HepG2 (cell line): ENCODE data around the gene ATP8B1. TPM values are rescaled to one million over a fixed set of nuclear protein-coding genes. Genes with fewer than 3 reads are reported as not detected.
A peak's percentile ranks its signal among the peaks of the same experiment; 100 is the strongest.

ENCODE experiments used
- ATAC-seq: fragments of 200-7000 bp; cut with Tn5 transposase; 3 replicates; pipeline ENCODE4 v1.9.1; 2020; ENCODE audit warnings: mild to moderate bottlenecking, moderate library complexity
- Bru-seq: library from RNA; stranded (reverse); fragments of 400-500 nt; gene quantifications from one replicate; lab custom pipeline; 2021; lab: Mats Ljungman, UMichigan
- BruChase-seq, 2 experiments: library from RNA; stranded (reverse); fragments of 400-500 nt; gene quantifications; one replicate each; lab custom pipeline; 2021; lab: Mats Ljungman, UMichigan
- BruUV-seq: library from RNA; stranded (reverse); fragments of 400-500 nt; replicated peaks from 2 replicates; lab custom pipeline; 2021; lab: Mats Ljungman, UMichigan
- CTCF ChIA-PET: fragments of 300-600 bp; formaldehyde crosslinking; extraction: SDS; loops from one replicate; lab custom pipeline; 2021; ENCODE audit warnings: low total read pairs, inconsistent platforms, low intra/inter-chr PET ratio; lab: Yijun Ruan, JAX
- POLR2A ChIA-PET: fragments of 350-600 bp; sonication (Branson Sonifier 250); formaldehyde crosslinking; loops from one replicate; lab custom pipeline; 2020; ENCODE audit warnings: antibody characterized with exemption, inconsistent platforms; lab: Yijun Ruan, JAX
- DNase-seq: peaks from one replicate; pipeline ENCODE4 v3.0.0-alpha.2; 2015; ENCODE audit warnings: low spot score
- FAIRE-seq: peaks from 3 replicates; lab custom pipeline; 2011; peaks lifted over from hg19 to GRCh38; lab: Jason Lieb, UNC
- H2AFZ ChIP-seq: one replicate; pipeline ENCODE4 v1.6.1; 2011; ENCODE audit warnings: low read length, inconsistent platforms
- H3K27ac ChIP-seq: fragments of 300-600 bp; 3 replicates; pipeline ENCODE4 v1.8.0; 2011; ENCODE audit warnings: mixed run types, mild to moderate bottlenecking, mixed read lengths, low read length, inconsistent platforms; ENCODE audit not compliant: insufficient read depth; ENCODE audit errors: extremely low read length
- H3K27me3 ChIP-seq, 2 experiments: fragments of 200-600 bp in 1 of 2; 2 replicates in 1 of 2; 3 replicates in 1 of 2; pipeline versions ENCODE4 v1.6.0 to v1.8.0; 2011; ENCODE audit warnings: low read length in 2 of 2, mild to moderate bottlenecking in 2 of 2, moderate library complexity in 2 of 2, inconsistent platforms in 1 of 2; ENCODE audit not compliant: insufficient read depth in 2 of 2, control insufficient read depth in 1 of 2
- H3K36me3 ChIP-seq, 2 experiments: fragments of 200-600 bp in 1 of 2; replicated peaks in 1 of 2; 2 replicates in 1 of 2; 3 replicates in 1 of 2; pipeline versions ENCODE4 v1.5.1 to v1.8.0; 2011; ENCODE audit warnings: low read length in 2 of 2, inconsistent platforms in 1 of 2; ENCODE audit not compliant: insufficient read depth in 2 of 2, control insufficient read depth in 1 of 2
- H3K4me1 ChIP-seq: 2 replicates; pipeline ENCODE4 v1.5.1; 2012; ENCODE audit warnings: low read length, inconsistent platforms; ENCODE audit not compliant: insufficient read depth
- H3K4me2 ChIP-seq: 2 replicates; pipeline ENCODE4 v1.6.0; 2011; ENCODE audit warnings: low read depth, low read length, inconsistent platforms
- H3K4me3 ChIP-seq, 3 experiments: fragments of 200-600 bp in 1 of 3; sonication (generic), shearing (Covaris generic) in 1 of 3; replicated peaks in 1 of 3; 2 replicates each; pipeline ENCODE4 v1.5.1; 2011 to 2016; ENCODE audit warnings: low read length in 3 of 3, inconsistent platforms in 2 of 3, low read depth in 2 of 3, mild to moderate bottlenecking in 2 of 3, control low read depth in 1 of 3, mixed read lengths in 1 of 3; ENCODE audit not compliant: insufficient read depth in 1 of 3
- H3K79me2 ChIP-seq: one replicate; pipeline ENCODE4 v1.6.1; 2011; ENCODE audit warnings: low read length, inconsistent platforms; ENCODE audit not compliant: insufficient read depth
- H3K9ac ChIP-seq: 2 replicates; pipeline ENCODE4 v1.6.0; 2011; ENCODE audit warnings: mild to moderate bottlenecking, low read depth, low read length, inconsistent platforms; ENCODE audit not compliant: insufficient read depth
- H3K9me3 ChIP-seq: 2 replicates; pipeline ENCODE4 v1.5.1; 2012; ENCODE audit warnings: mild to moderate bottlenecking, low read length
- H4K20me1 ChIP-seq: 2 replicates; pipeline ENCODE4 v1.6.0; 2011; ENCODE audit warnings: inconsistent platforms, mild to moderate bottlenecking, low read length, moderate library complexity; ENCODE audit not compliant: insufficient read depth
- HDAC1 ChIP-seq: sonication (generic); formaldehyde crosslinking; IDR thresholded peaks from 2 replicates; pipeline ENCODE4 v1.5.1; 2020; ENCODE audit warnings: mild to moderate bottlenecking, missing genetic modification reagents
- HNRNPL ChIP-seq: fragments of 200-400 bp; formaldehyde crosslinking; IDR thresholded peaks from 2 replicates; pipeline ENCODE4 v1.6.1; 2017; ENCODE audit warnings: mild to moderate bottlenecking, low read depth, low read length
- IRF2 ChIP-seq: IDR thresholded peaks from 2 replicates; pipeline ENCODE4 v1.6.1; 2018; ENCODE audit warnings: missing genetic modification reagents, missing compliant biosample characterization
- NFE2L2 ChIP-seq: fragments of 150-350 bp; IDR thresholded peaks from 2 replicates; pipeline ENCODE4 v1.6.1; 2014; ENCODE audit warnings: low read length
- RXRA ChIP-seq: sonication (generic); formaldehyde crosslinking; IDR thresholded peaks from 2 replicates; pipeline ENCODE4 v1.5.1; 2020; ENCODE audit warnings: missing genetic modification reagents
- SIX1 ChIP-seq: sonication (generic); formaldehyde crosslinking; IDR thresholded peaks from 2 replicates; pipeline ENCODE4 v1.4.0; 2020; ENCODE audit warnings: missing genetic modification reagents, borderline replicate concordance
- STAG1 ChIP-seq: sonication (generic); formaldehyde crosslinking; IDR thresholded peaks from 2 replicates; pipeline ENCODE4 v1.4.0; 2020; ENCODE audit warnings: missing genetic modification reagents
- ZMYM3 ChIP-seq: sonication (generic); formaldehyde crosslinking; IDR thresholded peaks from 2 replicates; pipeline ENCODE4 v1.5.1; 2020; ENCODE audit warnings: mild to moderate bottlenecking, missing genetic modification reagents
- ZNF296 ChIP-seq: sonication (generic); formaldehyde crosslinking; conservative IDR thresholded peaks from 2 replicates; pipeline ENCODE4 v1.5.0; 2020; ENCODE audit warnings: mild to moderate bottlenecking, missing genetic modification reagents
- ZNF451 ChIP-seq: sonication (generic); formaldehyde crosslinking; IDR thresholded peaks from 2 replicates; pipeline ENCODE4 v1.5.0; 2020; ENCODE audit warnings: mild to moderate bottlenecking, missing genetic modification reagents
- ZNF577 ChIP-seq: sonication (generic); formaldehyde crosslinking; IDR thresholded peaks from 2 replicates; pipeline ENCODE4 v1.4.0; 2020; ENCODE audit warnings: mild to moderate bottlenecking, low read depth, missing genetic modification reagents, borderline replicate concordance
- ZNF768 ChIP-seq: sonication (generic); formaldehyde crosslinking; IDR thresholded peaks from 2 replicates; pipeline ENCODE4 v1.4.0; 2020; ENCODE audit warnings: missing genetic modification reagents
- WGBS: methylation state at CpG from one replicate; pipeline ENCODE4 v1.1.6; 2017; ENCODE audit warnings: low lambda C conversion rate; 5-methylcytosine and 5-hydroxymethylcytosine counted together
- in situ Hi-C: cut with HindIII; loops from 2 replicates; pipeline ENCODE4 v1.10.0; 2017; ENCODE audit warnings: low pct_unique_long_range_greater_than_20kb; ENCODE audit not compliant: extremely low pct_ligation_motif_present
- intact Hi-C: fragments of 100-400 bp; cut with micrococcal nuclease; formaldehyde crosslinking; loops from one replicate; pipeline ENCODE4 v1.10.0; 2022; ENCODE audit not compliant: unreplicated experiment
- long read RNA-seq, 2 experiments: library from RNA in 1 of 2; library from polyadenylated mRNA in 1 of 2; stranded (forward) in 1 of 2; unstranded in 1 of 2; transcript quantifications; one replicate each; pipeline ENCODE4 v2.0.0, GENCODE V29; 2019 to 2022
- polyA minus RNA-seq, 3 experiments: library from RNA; depleted of rRNA, polyadenylated mRNA; stranded (reverse); fragments of >200 nt; gene quantifications; 2 replicates each; pipeline ENCODE4 v1.2.3, GENCODE V29; 2011; ENCODE audit warnings: low replicate concordance in 1 of 3
- polyA plus RNA-seq, 8 experiments: library from polyadenylated mRNA; depleted of rRNA in 3 of 8; stranded (reverse) in 7 of 8; unstranded in 1 of 8; fragments of >200 nt; fragmentation: Illumina TruSeq in 4 of 8; extraction: Trizol in 4 of 8; gene quantifications; 2 replicates each; pipeline versions ENCODE4 v1.2.1 to v1.2.3, GENCODE V29; 2011 to 2016; ENCODE audit warnings: low read depth in 4 of 8, missing spikeins in 1 of 8, mixed read lengths in 1 of 8; ENCODE audit not compliant: insufficient read depth in 1 of 8
- total RNA-seq, 5 experiments: library from RNA; depleted of rRNA; stranded (reverse); fragments of >200 nt; fragmentation: Illumina TruSeq; extraction: Trizol; gene quantifications; 2 replicates each; pipeline ENCODE4 v1.2.3, GENCODE V29; 2016; ENCODE audit warnings: low read depth in 1 of 5
- TF ChIP-seq, protein P1 (sequence below): sonication (generic); formaldehyde crosslinking; IDR thresholded peaks from 2 replicates; pipeline ENCODE4 v1.5.0; 2020; ENCODE audit warnings: mild to moderate bottlenecking, missing genetic modification reagents, moderate library complexity
- TF ChIP-seq, protein P2 (sequence below): sonication (generic); formaldehyde crosslinking; IDR thresholded peaks from 2 replicates; pipeline ENCODE4 v1.8.0; 2022; ENCODE audit warnings: mild to moderate bottlenecking, missing genetic modification reagents, moderate library complexity
- TF ChIP-seq, protein P3 (sequence below): sonication (generic); formaldehyde crosslinking; IDR thresholded peaks from 2 replicates; pipeline ENCODE4 v1.8.1; 2022; ENCODE audit warnings: mild to moderate bottlenecking, missing genetic modification reagents

ATP8B1 gene
- total RNA-seq (2016; rRNA removed; fragmentation: Illumina TruSeq; extraction: Trizol) (3.7 and 4.0 TPM in 2 replicates), polyA plus RNA-seq (2011; rRNA removed) (2.3 and 2.8 TPM in 2 replicates), polyA minus RNA-seq (2011; rRNA and poly(A)+ RNA removed; ENCODE audit: low replicate concordance) (0.89 and 4.0 TPM in 2 replicates), Bru-seq, nascent RNA (percentile 52 among the genes with signal in this experiment), BruChase-seq, experiment 1, labeled RNA remaining after a 6-hour chase (percentile 51 among the genes with signal in this experiment), BruChase-seq, experiment 2, labeled RNA remaining after a 2-hour chase (percentile 49 among the genes with signal in this experiment)
- 0.79 and 0.81 TPM in 2 replicates for total RNA-seq (2016; cell fraction: cytosol; rRNA removed; fragmentation: Illumina TruSeq; extraction: Trizol; ENCODE audit: low read depth)
- 3.1 and 4.2 TPM in 2 replicates for total RNA-seq (2016; cell fraction: insoluble cytoplasmic fraction; rRNA removed; fragmentation: Illumina TruSeq; extraction: Trizol)
- 2.1 and 2.3 TPM in 2 replicates for total RNA-seq (2016; cell fraction: membrane; rRNA removed; fragmentation: Illumina TruSeq; extraction: Trizol)
- 6.1 and 6.4 TPM in 2 replicates for total RNA-seq (2016; cell fraction: nucleus; rRNA removed; fragmentation: Illumina TruSeq; extraction: Trizol)
- polyA plus RNA-seq (2011; cell fraction: cytosol; rRNA removed) = 1.5 and 2.0 TPM in 2 replicates
- polyA plus RNA-seq (2011; cell fraction: nucleus; rRNA removed) = 1.1 TPM in 2 replicates
- 1.3 and 1.7 TPM in 2 replicates for polyA plus RNA-seq (2012)
- polyA plus RNA-seq (2016; cell fraction: cytosol; fragmentation: Illumina TruSeq; extraction: Trizol; ENCODE audit: low read depth) = 0.23 and 0.26 TPM in 2 replicates
- polyA plus RNA-seq (2016; cell fraction: insoluble cytoplasmic fraction; fragmentation: Illumina TruSeq; extraction: Trizol; ENCODE audit: low read depth) = 1.3 and 1.4 TPM in 2 replicates
- polyA plus RNA-seq (2016; cell fraction: membrane; fragmentation: Illumina TruSeq; extraction: Trizol; ENCODE audit: low read depth) = 0.48 TPM in 2 replicates
- 3.1 and 4.7 TPM in 2 replicates for polyA plus RNA-seq (2016; cell fraction: nucleus; fragmentation: Illumina TruSeq; extraction: Trizol; ENCODE audit: insufficient read depth, low read depth)
- 3.3 and 5.1 TPM in 2 replicates for polyA minus RNA-seq (2011; cell fraction: cytosol; rRNA and poly(A)+ RNA removed)
- 6.0 and 8.6 TPM in 2 replicates for polyA minus RNA-seq (2011; cell fraction: nucleus; rRNA and poly(A)+ RNA removed)
- long read RNA-seq, experiment 1, partial matches to known transcripts = 3 of 5 reads
- long read RNA-seq, experiment 1, other reads (novel, unspliced or antisense) = 2 of 5 reads
- long read RNA-seq, experiment 2, partial matches to known transcripts = 2 of 8 reads
- long read RNA-seq, experiment 2, other reads (novel, unspliced or antisense) = 6 of 8 reads

DNA sequence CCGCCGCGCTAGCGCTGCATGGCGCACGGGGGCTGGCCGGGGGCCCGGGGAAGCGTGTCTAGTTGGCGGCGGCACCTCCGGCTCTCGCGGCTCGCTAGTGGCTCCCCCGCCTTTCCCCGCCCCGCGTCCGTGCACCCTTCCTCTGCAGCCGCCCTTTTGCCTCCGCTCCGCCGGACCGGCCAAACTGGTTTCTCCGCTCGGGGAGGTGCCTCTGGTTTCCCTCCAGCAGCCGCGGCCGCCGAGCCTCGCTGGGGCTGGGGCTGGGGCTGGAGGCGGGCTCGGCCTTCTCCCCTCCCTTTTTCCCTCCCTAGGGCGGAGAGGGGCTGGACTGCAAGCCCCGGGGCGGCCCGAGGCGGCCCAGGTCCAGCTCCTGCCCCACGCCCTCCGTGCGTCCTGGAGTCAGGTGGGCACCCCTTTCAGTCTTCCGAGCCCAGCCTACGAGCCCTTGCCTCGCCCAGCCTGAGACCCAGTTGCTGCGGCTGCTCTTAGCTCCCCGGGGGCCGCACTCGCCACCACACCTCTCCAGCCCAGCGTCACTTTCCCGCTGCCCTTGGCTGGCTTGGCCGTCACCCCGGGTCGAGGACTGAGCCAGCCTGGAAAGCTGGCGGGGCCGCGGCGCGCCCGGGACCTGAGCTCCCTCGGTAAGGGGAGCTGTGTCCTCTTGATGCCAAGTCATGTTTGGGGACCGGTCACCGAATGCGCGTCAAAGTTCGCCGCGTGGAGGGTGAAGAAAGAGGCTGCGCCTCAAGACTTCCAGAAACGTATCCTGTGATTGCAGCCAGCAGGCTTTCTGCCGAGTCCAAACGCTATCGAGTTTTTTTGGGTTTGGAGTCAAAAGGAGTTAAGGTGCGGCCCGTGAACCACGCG lies at the start of gene ATP8B1:
ATP8B1 (minus strand) TSS at position 213 of the 867 bp plus-strand sequence. CDS start 71,508 bp downstream, outside the sequence.
- CTCF ChIA-PET = no interaction called here
- H3K4me1 ChIP-seq = peaks cover 43% of the 10 kb centered on the region
- no peaks in the 10 kb centered on the region for H3K36me3 ChIP-seq
- peaks cover 7% of the 10 kb centered on the region for H3K79me2 ChIP-seq
- H3K4me3 ChIP-seq = peak within 1 kb of the TSS; percentile 61 to 88 (median 76)
- peak within 1 kb of the TSS; percentile 80 for H3K4me2 ChIP-seq
- no peaks in the 10 kb centered on the region for H3K9me3 ChIP-seq
- DNase-seq (no peak), FAIRE-seq (no peak), ATAC-seq (peak; percentile 85)
- POLR2A ChIA-PET = interaction anchor here (0.7 to 1.2 kb wide), 5 partner anchors 23 to 91 kb away, joined by 3 to 4 read pairs (median 3); no protein-coding TSS in a partner anchor
- H4K20me1 ChIP-seq = no peaks in the 10 kb centered on the region
- in situ Hi-C loops (no loop called here), intact Hi-C loops (loop anchor here (1.0 to 10.0 kb wide), 2 partner anchors 21 to 51 kb away; no protein-coding TSS in a partner anchor)
- H2AFZ ChIP-seq = no peak within 1 kb of the TSS
- no peak within 1 kb of the TSS for H3K27ac ChIP-seq
- H3K9ac ChIP-seq = peak within 1 kb of the TSS; percentile 55
- BruUV-seq = no TSS peak
- WGBS = 17% methylated on average over 19 of the region's 77 CpGs
- H3K27me3 ChIP-seq = peaks cover 2 to 10% of the 10 kb centered on the region in 2 experiments; a peak in 2 of 5 replicates
- TF ChIP-seq ZNF451 (CRISPR knock-in tag) (no peak), RXRA (CRISPR knock-in tag) (peak; percentile 62; the same call in 1 of the 2 replicates), STAG1 (0 out of 2 replicates have a peak, but pooled peaks have one; percentile 3), NFE2L2 (no peak), ZNF296 (CRISPR knock-in tag) (no peak), SIX1 (CRISPR knock-in tag) (no peak), HNRNPL (peak; percentile 67; the same call in 1 of the 2 replicates), HDAC1 (CRISPR knock-in tag) (peak; percentile 66), ZNF577 (no peak), ZMYM3 (CRISPR knock-in tag) (peak; percentile 33; the same call in 1 of the 2 replicates), ZNF768 (CRISPR knock-in tag) (peak; percentile 42; the same call in 1 of the 2 replicates), IRF2 (CRISPR knock-in tag) (no peak)
- TF ChIP-seq, protein P1, sequence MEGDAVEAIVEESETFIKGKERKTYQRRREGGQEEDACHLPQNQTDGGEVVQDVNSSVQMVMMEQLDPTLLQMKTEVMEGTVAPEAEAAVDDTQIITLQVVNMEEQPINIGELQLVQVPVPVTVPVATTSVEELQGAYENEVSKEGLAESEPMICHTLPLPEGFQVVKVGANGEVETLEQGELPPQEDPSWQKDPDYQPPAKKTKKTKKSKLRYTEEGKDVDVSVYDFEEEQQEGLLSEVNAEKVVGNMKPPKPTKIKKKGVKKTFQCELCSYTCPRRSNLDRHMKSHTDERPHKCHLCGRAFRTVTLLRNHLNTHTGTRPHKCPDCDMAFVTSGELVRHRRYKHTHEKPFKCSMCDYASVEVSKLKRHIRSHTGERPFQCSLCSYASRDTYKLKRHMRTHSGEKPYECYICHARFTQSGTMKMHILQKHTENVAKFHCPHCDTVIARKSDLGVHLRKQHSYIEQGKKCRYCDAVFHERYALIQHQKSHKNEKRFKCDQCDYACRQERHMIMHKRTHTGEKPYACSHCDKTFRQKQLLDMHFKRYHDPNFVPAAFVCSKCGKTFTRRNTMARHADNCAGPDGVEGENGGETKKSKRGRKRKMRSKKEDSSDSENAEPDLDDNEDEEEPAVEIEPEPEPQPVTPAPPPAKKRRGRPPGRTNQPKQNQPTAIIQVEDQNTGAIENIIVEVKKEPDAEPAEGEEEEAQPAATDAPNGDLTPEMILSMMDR (CRISPR knock-in tag) = no peak
- TF ChIP-seq, protein P2, sequence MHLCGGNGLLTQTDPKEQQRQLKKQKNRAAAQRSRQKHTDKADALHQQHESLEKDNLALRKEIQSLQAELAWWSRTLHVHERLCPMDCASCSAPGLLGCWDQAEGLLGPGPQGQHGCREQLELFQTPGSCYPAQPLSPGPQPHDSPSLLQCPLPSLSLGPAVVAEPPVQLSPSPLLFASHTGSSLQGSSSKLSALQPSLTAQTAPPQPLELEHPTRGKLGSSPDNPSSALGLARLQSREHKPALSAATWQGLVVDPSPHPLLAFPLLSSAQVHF (CRISPR knock-in tag) = no peak
- TF ChIP-seq, protein P3, sequence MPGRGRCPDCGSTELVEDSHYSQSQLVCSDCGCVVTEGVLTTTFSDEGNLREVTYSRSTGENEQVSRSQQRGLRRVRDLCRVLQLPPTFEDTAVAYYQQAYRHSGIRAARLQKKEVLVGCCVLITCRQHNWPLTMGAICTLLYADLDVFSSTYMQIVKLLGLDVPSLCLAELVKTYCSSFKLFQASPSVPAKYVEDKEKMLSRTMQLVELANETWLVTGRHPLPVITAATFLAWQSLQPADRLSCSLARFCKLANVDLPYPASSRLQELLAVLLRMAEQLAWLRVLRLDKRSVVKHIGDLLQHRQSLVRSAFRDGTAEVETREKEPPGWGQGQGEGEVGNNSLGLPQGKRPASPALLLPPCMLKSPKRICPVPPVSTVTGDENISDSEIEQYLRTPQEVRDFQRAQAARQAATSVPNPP (CRISPR knock-in tag) = no peak
